Kidney (tissue), 14 donors: ENCODE measurements around the gene HPD. TPM values are rescaled to one million over a fixed set of nuclear protein-coding genes. Genes with fewer than 3 reads are reported as not detected.

ENCODE experiments used
- DNase-seq, 5 donors: peaks; one replicate each; pipeline ENCODE4 v3.0.0-alpha.2; 2013 to 2020
- FAIRE-seq: peaks from 2 replicates; lab custom pipeline; 2012; peaks lifted over from hg19 to GRCh38; lab: Jason Lieb, UNC
- H3K27ac ChIP-seq, 2 donors: one replicate each; pipeline ENCODE4 v1.7.0; 2013; ENCODE audit warnings: low read depth in 2 of 2, low read length in 2 of 2, inconsistent platforms in 1 of 2
- H3K27me3 ChIP-seq: one replicate; pipeline ENCODE4 v1.7.1; 2013; ENCODE audit warnings: low read length, inconsistent platforms; ENCODE audit not compliant: control insufficient read depth, insufficient read depth
- H3K36me3 ChIP-seq, 3 donors: one replicate each; pipeline versions ENCODE4 v1.7.0 to v1.7.1; 2013; ENCODE audit warnings: low read length in 3 of 3, control low read depth in 1 of 3, inconsistent platforms in 1 of 3; ENCODE audit not compliant: insufficient read depth in 3 of 3, control insufficient read depth in 2 of 3
- H3K4me1 ChIP-seq, 3 donors: one replicate each; pipeline versions ENCODE4 v1.7.0 to v1.7.1; 2013; ENCODE audit warnings: low read length in 3 of 3, inconsistent platforms in 1 of 3, low read depth in 1 of 3; ENCODE audit not compliant: control insufficient read depth in 2 of 3, insufficient read depth in 2 of 3
- H3K4me3 ChIP-seq, 3 donors: one replicate each; pipeline versions ENCODE4 v1.7.0 to v1.8.1; 2013; ENCODE audit warnings: low read length in 3 of 3, control low read depth in 1 of 3, inconsistent platforms in 1 of 3
- H3K9ac ChIP-seq, 3 donors: one replicate each; pipeline versions ENCODE4 v1.7.0 to v1.7.1; 2013; ENCODE audit warnings: low read length in 3 of 3, control low read depth in 1 of 3, inconsistent platforms in 1 of 3
- H3K9me3 ChIP-seq, 3 donors: one replicate each; pipeline versions ENCODE4 v1.7.0 to v1.7.1; 2013; ENCODE audit warnings: low read length in 3 of 3, control low read depth in 1 of 3, inconsistent platforms in 1 of 3; ENCODE audit not compliant: control insufficient read depth in 2 of 3, insufficient read depth in 1 of 3
- intact Hi-C: fragments of 100-400 bp; cut with DNase I; formaldehyde crosslinking; loops from one replicate; pipeline ENCODE4 v1.11.1; 2022
- polyA plus RNA-seq: library from polyadenylated mRNA; stranded (reverse); fragments of 350-450 nt; fragmentation: Illumina TruSeq; extraction: RNeasy Lipid Tissue Mini Kit (QIAGEN cat#74804); gene quantifications from one replicate; pipeline ENCODE4 v1.2.3, GENCODE V29; 2014; ENCODE audit warnings: low read depth, low replicate concordance; ENCODE audit not compliant: insufficient read depth
- total RNA-seq: library from RNA; stranded (reverse); fragmentation: NEBNext Ultra II Directional; extraction: Animal tissue kit (Norgen Biotek cat#: 25700); gene quantifications from one replicate; pipeline ENCODE4 v1.2.1, GENCODE V29; 2021
- TF ChIP-seq, protein P1 (sequence below): IDR thresholded peaks from 3 replicates; pipeline ENCODE4 v1.5.1; 2012; ENCODE audit warnings: mild to moderate bottlenecking, moderate library complexity, borderline replicate concordance; ENCODE audit not compliant: insufficient read depth; ENCODE audit errors: extremely low read depth
- donor health status: control.
- donor health status: control.
- donor health status: control.
- donor health status: control.
- donor health status: control.
- donor health status: DM: yes; HTN: yes; CAD: no.
- donor health status: Normal renal cell carcinoma (clear cell type).

Gene HPD
- total and polyA plus RNA-seq, 2 donors from 2014 or later: 4.6 to 393 TPM

DNA sequence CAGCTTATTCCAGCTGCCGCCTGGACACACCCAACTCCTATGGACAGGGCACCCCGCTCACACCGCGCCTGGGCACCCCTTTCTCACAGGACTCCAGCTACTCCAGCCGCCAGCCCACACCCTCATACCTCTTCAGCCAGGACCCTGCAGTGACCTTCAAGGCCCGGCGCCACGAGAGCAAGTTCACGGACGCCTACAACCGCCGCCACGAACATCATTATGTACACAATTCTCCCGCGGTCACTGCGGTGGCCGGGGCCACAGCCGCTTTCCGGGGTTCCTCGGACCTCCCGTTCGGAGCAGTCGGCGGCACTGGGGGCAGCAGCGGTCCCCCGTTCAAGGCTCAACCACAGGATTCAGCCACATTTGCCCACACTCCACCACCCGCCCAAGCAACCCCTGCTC is 48.9 kb downstream of the HPD start:
- peaks cover 0 to 43% (median 17%) of the 10 kb centered on the region in 3 donors for H3K4me1 ChIP-seq
- H3K4me3 ChIP-seq: no peak overlapping the region
- H3K9me3 ChIP-seq: no peaks in the 10 kb centered on the region
- DNase-seq (peak in 1 of 5 donors; percentile 80), FAIRE-seq (no peak)
- H3K27ac ChIP-seq: no peak overlapping the region
- H3K36me3 ChIP-seq: peaks cover 0 to 38% (median 13%) of the 10 kb centered on the region in 3 donors
- intact Hi-C loops: no loop called here
- TF ChIP-seq, protein P1, sequence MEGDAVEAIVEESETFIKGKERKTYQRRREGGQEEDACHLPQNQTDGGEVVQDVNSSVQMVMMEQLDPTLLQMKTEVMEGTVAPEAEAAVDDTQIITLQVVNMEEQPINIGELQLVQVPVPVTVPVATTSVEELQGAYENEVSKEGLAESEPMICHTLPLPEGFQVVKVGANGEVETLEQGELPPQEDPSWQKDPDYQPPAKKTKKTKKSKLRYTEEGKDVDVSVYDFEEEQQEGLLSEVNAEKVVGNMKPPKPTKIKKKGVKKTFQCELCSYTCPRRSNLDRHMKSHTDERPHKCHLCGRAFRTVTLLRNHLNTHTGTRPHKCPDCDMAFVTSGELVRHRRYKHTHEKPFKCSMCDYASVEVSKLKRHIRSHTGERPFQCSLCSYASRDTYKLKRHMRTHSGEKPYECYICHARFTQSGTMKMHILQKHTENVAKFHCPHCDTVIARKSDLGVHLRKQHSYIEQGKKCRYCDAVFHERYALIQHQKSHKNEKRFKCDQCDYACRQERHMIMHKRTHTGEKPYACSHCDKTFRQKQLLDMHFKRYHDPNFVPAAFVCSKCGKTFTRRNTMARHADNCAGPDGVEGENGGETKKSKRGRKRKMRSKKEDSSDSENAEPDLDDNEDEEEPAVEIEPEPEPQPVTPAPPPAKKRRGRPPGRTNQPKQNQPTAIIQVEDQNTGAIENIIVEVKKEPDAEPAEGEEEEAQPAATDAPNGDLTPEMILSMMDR: no peak
- H3K27me3 ChIP-seq: no peaks in the 10 kb centered on the region
- H3K9ac ChIP-seq: no peak overlapping the region

DNA sequence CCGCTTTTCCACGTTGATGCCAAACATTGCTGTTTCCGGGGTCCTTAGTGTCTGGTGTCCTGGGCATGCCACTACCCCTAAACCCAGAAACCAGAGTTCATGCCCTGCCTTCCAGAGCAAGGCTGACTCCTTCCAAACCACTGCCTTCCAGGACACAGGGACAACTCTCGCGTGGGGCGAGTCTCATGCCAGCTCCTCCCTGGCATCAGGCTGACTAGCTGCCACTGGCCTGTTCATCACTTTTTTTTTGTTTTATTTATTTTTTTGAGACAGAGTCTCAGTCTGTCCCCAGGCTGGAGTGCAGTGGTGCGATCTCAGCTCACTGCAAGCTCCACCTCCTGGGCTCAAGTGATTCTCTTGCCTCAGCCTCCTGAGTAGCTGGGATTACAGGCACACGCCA is 50.0 kb downstream of the HPD start:
- Histone ChIP-seq H3K9me3 (no peaks in the 10 kb centered on the region), H3K4me3 (no peak overlapping the region), H3K9ac (no peak overlapping the region), H3K27me3 (no peaks in the 10 kb centered on the region), H3K36me3 (peaks cover 0 to 34% (median 9%) of the 10 kb centered on the region in 3 donors), H3K4me1 (peaks cover 0 to 40% (median 17%) of the 10 kb centered on the region in 3 donors), H3K27ac (no peak overlapping the region)
- no peak for DNase-seq
- intact Hi-C loops: no loop called here
- FAIRE-seq: no peak
- TF ChIP-seq, protein P1: no peak

DNA sequence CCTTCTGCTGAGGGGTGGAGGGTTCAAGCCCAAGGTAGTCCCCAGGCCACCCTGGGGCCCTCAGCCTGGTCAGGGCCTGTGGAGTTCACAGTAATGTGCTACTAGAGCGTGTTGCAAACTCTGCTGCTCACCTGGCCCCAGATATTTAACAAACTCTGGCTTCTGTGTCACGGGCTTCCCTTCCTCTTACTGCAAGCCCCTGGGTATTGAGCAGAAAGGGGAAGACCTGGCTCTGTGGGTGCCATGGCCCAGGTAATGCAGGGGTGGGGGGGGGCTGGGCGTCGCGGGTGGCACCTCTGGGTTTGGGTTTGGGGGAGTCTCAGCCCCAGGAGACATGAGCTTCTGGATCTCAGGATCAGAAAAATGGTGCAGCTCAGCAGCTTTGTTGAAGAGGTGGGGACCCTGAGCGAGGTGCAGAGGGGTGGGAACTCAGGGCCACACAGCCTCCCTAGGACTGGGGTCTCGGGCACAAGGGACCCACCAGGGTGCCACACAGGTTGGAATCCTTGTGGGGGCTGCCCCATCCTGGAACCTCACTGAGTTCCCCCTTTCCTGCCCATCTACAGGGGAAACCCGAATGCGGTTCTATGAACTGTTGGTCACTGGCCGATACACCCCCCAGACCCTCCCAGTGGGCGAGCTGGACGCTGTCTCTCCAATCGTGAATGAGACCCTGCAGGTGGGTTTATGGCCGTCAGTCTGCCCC is 50.9 kb downstream of the HPD start:
- Histone ChIP-seq H3K9ac (no peak overlapping the region), H3K4me3 (no peak overlapping the region), H3K27ac (no peak overlapping the region), H3K36me3 (peaks cover 0 to 30% (median 9%) of the 10 kb centered on the region in 3 donors), H3K9me3 (no peaks in the 10 kb centered on the region), H3K4me1 (peaks cover 0 to 32% (median 11%) of the 10 kb centered on the region in 3 donors), H3K27me3 (no peaks in the 10 kb centered on the region)
- intact Hi-C loops: no loop called here
- TF ChIP-seq, protein P1: no peak
- FAIRE-seq (no peak), DNase-seq (peak in 2 of 5 donors; percentile 41 to 60)
